GM15510 (cell line): ENCODE data around the gene NCK1.

ENCODE experiments used
- POLR2A ChIP-seq: IDR thresholded peaks from 3 replicates; pipeline ENCODE4 v1.6.1; 2011; ENCODE audit warnings: borderline replicate concordance; ENCODE audit not compliant: insufficient read length; ENCODE audit errors: extremely low read depth

Gene NCK1

DNA sequence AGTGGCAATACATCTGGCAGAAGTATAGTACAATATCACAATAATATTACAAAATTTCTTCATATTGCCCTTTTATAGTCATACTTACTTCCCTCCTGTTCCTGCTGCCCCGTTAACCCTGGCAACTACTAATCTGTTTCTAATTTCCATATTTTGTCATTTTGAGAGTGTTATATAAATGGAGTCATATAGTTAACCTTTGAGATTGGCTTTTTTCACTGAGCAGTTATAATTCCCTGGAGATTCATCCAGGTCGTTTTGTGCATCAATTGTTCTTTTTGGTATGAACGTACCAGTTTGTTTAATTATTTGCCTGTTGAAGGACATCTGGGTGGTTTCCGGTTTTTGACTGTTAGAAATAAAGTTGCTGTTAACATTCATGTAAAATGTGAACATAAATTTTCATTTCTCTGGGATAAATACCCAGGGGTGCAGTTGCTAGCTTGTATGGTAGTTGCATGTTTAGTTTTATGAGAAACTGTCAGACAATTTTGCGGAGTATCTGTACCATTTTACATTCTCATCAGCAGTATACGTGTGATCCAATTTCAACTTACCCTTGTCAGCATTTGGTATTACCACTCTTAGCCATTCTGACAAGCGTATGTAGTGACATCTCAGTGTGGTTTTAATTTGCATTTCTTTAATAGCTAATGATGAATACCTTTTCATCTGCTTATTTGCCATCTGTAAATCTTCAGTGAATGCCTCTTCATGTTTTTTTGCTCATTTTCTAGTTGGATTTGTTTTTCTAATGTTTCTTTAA, 63.6 kb downstream of the NCK1 start:
- no peak for TF ChIP-seq POLR2A

DNA sequence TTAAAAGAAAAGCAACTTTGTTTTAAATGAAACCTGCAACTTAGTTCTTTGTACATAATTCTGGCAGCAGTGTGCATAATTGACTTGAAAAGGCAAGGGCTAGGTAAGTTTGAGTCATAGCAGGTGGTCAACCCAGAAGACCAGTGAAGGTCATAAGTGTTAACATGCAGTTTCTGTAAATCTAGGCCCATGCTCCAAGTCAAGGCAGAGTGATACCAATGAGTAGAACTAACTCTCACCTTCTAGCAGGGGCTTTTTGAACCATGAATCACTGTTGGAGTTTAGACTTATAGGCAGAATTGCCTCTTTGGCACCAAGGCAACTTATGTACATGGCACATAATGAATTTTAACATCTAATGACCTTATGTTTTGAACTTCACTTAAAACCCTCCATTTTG, 66.2 kb downstream of the NCK1 start:
- no peak for TF ChIP-seq POLR2A

DNA sequence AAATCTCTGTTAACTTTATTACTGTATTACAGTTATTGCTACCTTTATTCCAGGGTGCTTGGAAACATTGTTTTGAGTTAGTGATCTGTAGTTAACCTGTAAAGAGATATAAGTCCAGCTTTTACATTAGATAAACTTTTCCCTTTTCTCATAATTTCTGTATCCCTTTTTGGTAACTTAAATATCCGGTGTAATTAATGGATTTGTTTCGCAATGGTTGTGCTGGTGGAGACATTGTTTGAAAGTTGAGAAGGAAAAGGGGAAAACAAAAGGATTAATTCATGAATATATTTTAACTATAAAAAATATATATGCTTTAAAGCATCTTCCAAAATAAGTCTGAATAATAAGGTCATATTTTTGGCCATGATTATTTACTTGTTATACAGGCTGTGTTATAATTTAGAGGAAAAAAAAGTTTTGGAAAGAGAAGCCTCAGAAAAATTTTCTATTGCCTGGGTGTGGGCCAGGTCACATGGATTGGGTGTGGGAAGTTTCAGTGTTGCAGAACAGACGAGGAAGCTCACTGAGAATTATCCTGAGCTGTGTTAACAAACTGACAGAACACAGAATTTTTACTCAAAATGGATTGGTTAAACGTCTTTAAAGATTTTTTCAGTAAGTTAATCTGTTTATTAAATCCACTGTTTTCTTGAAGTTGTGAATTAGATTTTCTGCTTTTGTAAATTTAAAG, 68.1 kb downstream of the NCK1 start:
- no peak for TF ChIP-seq POLR2A

DNA sequence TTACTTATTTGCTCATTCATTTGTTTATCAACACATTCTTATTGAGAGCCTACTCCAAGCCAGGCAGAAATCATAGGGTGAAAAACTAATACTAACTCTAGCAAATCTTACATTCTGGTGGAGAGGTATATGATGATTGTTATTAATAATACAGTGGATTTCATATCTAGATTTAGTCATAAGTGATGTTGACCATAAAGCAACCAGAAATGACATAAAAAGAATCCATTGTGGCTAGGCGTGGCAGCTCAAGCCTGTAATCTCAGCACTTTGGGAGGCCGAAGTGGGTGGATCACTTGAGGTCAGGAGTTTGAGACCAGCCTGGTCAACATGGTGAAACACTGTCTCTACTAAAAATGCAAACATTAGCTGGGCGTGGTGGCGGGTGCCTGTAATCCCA, 69.6 kb downstream of the NCK1 start:
- TF ChIP-seq POLR2A = no peak

DNA sequence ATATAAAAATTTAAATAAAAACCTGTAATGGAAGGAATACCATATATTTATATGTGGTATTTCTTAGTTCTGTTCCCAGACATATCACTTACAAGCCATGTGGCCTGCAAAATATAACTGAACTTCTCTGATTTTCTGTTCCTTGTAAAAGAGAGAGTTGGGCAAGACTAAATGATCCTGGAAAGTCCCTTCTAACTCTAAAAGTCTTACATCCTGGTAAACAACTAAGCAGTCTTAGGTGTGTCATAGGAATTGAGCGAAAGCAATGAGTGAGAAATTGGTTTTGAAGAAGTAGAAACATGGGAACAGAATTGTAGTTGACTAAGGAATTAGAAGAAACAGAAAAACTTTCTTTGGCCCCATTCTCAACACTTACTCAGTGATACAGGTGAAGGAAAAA, 70.5 kb downstream of the NCK1 start:
- TF ChIP-seq POLR2A = no peak

DNA sequence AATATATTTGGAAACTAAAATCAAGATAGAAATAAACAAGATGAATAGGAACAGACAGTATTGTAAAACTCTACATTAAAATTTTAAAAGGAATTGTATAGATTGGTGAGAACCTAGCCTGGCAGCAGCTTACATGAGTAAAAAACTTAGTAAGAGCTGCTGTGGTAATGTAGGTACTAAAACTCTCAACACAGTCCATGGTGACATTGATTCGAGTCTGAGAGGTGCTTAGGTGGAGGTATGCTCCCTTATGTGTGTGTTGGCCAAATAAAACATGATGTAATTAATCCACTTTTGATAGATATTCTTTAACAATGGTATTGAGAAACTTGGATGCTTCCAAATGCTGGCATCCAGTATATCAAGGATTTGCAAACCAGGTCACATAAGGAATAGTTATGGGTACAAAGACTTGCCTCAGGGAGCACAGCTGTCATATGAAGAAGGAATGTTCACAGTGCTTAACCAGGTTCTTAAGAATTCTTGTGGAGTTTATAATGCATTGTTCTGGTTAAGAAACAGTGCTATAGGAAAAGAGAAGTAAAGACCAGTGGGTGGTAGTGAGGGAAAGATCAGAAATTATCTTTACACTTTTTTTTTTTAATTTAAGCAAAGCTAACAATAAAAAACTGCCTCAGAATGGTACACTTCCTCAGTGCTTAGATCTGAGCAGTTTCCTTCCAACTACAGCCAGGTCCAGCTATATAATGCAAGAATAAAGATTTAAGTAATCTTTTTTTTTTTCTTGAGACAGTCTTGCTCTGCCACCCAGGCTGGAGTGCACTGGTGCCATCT, 71.2 kb downstream of the NCK1 start:
- TF ChIP-seq POLR2A = no peak

DNA sequence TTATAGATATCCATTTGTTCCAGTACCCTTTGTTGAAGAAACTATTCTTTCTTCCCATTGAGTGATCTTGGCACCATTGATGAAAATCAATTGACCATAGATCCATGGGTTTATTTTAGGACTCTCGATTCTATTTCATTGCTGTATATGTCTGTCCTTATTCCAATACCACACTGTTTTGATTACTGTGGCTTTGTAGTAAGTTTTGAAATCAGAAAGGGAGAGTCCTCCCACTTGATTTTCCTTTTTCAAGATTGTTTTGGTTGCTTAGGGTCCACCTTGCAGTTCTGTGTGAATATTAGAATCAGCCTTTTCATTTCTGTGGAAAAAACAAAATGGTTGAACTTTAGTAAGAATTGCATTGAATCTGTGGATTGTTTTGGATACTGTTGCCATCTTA, 75.2 kb downstream of the NCK1 start:
- no peak for TF ChIP-seq POLR2A

DNA sequence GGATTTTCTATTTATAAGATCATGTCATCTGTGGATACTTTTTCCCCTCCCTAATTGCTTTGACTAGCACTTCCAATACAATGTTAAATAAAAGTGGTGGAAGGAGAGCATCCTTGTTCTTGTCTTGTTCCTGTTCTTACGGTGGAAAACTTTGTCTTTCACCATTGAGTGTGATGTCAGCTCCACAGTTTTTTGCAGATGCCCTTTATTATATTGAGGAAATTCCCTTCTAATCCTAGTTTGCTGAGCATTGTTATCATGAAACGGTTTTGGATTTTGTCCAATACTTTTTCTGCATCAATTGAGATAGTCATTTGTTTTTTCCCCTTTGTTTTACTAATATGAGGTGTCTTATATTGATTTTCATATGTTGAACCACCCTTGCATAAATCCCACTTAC, 75.8 kb downstream of the NCK1 start:
- no peak for TF ChIP-seq POLR2A

DNA sequence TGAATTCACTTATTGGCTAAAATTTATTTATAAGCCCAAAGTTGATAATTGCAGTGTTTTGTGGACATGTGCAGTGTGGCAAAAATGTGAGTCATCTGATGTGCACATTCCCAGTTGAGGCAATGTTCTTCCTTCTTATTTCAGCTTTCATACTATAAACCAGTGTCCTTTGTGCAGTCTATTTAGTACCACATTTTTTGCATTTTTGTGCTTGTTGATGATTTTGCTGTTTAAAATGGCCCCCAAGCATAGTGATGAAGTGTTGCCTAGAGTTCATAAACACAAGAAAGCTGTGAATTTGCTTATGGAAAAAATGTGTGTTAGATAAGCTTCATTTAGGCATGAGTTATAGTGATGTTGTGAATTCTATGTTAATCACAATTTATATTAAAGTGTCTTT, 76.3 kb downstream of the NCK1 start:
- no peak for TF ChIP-seq POLR2A

DNA sequence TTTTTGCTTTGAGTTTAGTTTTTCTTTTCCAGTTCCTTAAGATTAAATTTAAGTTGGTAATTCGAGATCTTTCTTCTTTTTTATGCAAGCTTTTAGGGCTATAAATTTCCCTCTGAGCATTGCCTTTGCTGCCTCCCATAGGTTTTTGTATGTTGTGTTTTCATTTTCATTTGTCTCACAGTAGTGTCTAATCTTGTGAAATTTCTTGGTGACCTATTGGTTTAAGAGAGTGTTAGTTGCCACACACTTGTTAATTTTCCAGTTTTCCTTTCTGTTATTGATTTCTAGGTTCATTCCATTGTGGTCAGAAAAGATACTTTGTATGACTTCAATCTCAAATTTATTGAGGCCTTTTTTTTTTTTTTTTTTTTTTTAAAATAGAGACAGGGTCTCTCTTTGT, 77.5 kb downstream of the NCK1 start:
- no peak for TF ChIP-seq POLR2A

DNA sequence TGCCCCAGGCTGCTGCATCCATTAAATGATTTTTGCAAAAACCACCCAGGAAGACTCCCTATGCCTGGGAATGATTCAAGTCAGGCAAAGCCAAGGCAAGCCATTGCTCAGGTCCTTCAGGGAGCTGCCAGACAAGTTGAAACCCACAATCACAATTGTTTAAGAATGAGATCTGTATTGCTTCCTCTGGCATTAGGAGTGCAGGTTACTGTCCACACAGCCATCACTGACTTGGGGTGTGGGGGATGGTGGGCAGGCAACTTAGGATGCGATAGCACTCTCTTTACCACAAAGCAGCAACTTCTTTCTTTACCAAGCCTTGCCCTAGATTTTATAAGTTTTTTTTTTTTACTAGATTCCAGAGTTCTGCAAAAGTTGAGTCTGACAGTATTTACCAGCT, 80.8 kb downstream of the NCK1 start:
- no peak for TF ChIP-seq POLR2A

DNA sequence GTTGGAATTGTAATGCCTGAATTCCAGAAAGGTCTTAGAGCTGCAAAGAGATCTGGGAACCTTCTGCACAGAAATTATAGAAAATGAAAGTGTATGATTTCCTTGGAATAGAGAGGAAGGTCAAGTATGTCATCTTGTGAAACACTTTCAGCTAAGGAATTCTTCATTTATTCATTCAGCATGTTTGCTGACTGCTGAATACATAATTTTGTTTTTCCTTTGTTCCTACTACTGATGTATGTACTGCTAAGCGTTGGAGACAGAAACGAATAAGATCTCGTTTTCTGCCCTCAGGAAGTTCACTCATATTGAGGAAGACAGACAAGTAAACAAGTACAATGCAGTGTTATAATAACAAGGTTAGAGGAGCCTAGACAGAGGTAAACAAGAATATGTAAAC, 81.4 kb downstream of the NCK1 start:
- no peak for TF ChIP-seq POLR2A

DNA sequence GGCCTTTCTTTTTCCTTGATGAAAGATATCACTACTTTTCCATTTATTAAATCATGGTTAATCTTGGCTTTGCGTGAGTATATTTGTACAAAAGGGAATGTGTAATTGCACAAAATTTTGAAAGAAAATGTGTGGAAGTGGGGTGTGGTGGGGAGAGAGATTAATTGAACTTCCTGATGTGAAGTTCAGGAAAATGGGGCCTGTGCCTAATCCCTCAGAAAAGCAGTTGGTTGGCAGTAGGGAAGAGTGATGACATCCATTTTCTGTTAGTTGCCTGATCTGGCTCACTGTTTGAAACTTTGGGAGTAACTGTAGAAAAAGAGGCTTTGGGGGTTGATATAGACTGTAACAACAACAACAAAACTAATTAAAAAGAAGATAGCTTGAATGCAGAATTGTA, 85.0 kb downstream of the NCK1 start:
- TF ChIP-seq POLR2A = no peak

DNA sequence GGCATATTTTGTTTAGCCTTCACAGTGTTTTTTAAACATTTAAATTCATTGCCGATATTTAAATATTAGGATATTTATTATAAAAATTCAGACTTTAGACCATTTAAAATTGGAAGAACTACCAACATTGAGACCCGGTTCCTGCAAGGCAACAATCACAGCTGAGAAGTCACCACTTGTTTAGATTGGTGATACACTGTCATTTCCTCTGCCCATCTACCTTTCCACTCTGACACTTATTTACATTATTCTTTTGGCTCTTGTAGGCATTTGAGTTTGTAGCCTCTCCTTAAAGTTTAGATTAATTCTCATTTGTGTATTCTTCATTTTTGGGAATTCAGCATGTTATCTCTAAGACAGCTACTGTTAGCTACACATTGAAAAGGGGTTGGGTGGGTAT, 85.5 kb downstream of the NCK1 start:
- no peak for TF ChIP-seq POLR2A

DNA sequence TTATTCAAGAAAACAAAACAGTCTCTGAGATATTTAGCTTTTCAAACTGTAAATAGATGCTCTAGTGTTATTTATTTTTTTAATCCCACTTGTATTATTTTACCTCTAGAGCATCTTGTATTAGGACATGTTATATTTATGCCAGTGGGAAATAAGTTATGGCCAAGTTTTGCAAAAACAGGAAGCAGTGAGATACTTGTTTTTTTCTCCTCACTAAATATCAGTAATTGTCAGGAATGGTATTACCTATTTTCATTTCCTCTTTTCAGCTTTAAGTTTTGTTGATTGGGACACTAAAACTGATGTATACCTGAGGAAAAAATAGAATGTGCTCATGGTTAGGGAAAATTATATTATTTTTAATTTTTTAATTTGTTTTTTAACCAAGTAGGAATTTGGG, 87.1 kb downstream of the NCK1 start:
- TF ChIP-seq POLR2A = no peak

DNA sequence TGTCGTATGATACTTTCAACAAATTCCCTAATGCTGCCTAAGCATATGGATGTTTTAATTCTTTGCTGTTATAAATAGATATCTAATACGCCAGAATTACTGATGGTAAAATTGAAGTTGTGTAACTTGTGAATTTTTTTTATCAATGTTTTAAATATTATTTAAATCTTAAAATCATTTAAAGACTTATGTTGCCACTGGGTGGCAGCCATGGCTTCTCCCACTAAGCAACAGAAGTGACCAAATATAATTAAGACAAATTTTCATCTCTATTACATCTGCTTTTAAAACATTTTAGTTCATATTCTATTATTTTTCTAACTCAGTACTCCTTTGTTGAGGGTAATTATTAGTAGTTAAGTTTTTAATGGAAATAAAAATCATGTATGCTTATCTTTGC, 87.7 kb downstream of the NCK1 start:
- TF ChIP-seq POLR2A = no peak

DNA sequence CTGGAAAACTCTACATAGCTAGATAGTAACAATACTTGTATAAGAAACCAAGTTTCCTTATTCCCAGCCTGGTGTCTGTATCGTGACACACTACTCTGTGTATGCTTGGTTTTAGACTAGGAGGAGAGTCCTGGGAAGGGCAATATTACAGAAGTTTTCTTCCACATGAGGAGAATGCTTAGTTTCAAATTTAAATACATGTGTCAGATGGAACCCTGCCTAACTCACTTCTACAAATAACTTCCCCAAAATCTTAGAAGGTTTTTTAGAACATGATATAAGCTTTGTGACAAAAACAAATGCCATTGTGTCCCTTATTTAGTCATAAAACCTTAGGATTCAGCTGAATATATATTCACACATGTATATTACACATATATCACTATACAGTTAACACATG, 88.6 kb downstream of the NCK1 start:
- no peak for TF ChIP-seq POLR2A

DNA sequence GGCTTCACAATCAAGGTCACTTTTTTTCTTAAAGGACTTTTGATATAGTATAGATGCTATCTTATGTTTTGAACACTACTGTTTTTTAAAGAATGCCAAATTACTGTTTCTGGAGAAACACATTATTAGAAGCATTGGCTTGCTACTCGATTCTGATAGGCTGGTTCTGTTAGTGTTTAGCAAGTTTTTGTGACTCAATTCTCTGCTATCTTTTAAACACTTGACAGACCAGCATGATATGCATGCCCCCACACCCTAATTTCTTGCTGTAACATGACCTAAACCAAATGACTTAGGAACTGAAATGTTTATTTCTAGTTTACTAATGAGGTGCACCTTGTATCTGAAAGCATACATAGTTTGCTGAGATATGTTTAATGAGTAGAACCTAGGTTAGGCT, 90.3 kb downstream of the NCK1 start:
- no peak for TF ChIP-seq POLR2A
